ENCODE measurements around the gene CYYR1.

Gene CYYR1

DNA sequence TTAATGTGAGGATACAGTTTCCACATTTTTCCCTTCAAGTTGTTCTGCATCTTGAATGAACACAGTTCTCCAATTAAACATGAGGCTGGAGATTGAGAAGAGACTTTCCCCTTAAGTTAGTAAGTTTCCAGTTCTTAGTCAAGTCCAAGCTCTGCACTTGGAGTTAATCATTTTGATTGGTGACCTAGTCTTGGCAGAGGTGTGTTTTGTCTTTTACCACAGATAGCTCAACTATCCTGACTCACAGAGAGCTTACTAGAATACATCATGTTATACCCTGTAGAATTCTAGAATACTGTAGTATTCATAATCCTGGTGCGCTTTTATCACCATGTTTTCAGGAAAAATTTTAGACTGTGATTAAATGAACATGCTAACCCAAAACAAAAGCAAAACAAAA is 129.2 kb downstream of the CYYR1 start:
- Mint-ChIP-seq H3K4me1 (peaks cover 29% of the 10 kb centered on the region), H3K9me3 (peaks cover 10% of the 10 kb centered on the region)

DNA sequence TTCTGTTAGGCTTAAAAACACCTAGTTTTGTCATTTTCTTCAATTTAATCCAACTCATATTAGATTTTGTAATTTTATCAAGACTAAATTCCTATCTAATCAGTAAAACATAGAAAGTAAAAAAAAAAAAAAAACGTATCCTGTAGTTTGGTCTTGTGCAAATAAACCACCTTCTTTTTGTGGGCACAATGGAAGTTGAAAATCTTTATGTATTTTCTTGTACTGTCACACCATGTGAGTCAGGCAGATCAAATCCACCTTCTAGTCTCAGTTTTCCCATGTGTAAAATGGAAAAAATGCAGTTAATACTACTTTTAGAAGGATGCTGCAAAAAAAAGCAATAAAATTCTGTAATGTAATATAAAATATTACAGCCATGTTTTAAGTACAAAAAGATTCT is 129.8 kb downstream of the CYYR1 start:
- H3K4me1 Mint-ChIP-seq: peaks cover 30% of the 10 kb centered on the region
- no peak overlapping the region for H3K4me3 Mint-ChIP-seq
- no peaks in the 10 kb centered on the region for H3K27me3 Mint-ChIP-seq (ENCODE audit: low read depth)
- peaks cover 10% of the 10 kb centered on the region for H3K9me3 Mint-ChIP-seq
- no peaks in the 10 kb centered on the region for H3K36me3 Mint-ChIP-seq (ENCODE audit: low read depth)
- no peak overlapping the region for H3K27ac Mint-ChIP-seq
- TF ChIP-seq, protein P1, sequence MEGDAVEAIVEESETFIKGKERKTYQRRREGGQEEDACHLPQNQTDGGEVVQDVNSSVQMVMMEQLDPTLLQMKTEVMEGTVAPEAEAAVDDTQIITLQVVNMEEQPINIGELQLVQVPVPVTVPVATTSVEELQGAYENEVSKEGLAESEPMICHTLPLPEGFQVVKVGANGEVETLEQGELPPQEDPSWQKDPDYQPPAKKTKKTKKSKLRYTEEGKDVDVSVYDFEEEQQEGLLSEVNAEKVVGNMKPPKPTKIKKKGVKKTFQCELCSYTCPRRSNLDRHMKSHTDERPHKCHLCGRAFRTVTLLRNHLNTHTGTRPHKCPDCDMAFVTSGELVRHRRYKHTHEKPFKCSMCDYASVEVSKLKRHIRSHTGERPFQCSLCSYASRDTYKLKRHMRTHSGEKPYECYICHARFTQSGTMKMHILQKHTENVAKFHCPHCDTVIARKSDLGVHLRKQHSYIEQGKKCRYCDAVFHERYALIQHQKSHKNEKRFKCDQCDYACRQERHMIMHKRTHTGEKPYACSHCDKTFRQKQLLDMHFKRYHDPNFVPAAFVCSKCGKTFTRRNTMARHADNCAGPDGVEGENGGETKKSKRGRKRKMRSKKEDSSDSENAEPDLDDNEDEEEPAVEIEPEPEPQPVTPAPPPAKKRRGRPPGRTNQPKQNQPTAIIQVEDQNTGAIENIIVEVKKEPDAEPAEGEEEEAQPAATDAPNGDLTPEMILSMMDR (IDR thresholded peaks at IDR 0.05; ENCODE audit: unreplicated experiment in 3 of 3): no peak

More for the DNA sequence above, 129.2 kb downstream of the CYYR1 start:
- H3K27ac Mint-ChIP-seq: no peak overlapping the region
- H3K4me3 Mint-ChIP-seq: no peak overlapping the region
- no peaks in the 10 kb centered on the region for H3K27me3 Mint-ChIP-seq (ENCODE audit: low read depth)
- no peaks in the 10 kb centered on the region for H3K36me3 Mint-ChIP-seq (ENCODE audit: low read depth)
- TF ChIP-seq, protein P1 (IDR thresholded peaks at IDR 0.05; ENCODE audit: unreplicated experiment in 3 of 3): no peak

DNA sequence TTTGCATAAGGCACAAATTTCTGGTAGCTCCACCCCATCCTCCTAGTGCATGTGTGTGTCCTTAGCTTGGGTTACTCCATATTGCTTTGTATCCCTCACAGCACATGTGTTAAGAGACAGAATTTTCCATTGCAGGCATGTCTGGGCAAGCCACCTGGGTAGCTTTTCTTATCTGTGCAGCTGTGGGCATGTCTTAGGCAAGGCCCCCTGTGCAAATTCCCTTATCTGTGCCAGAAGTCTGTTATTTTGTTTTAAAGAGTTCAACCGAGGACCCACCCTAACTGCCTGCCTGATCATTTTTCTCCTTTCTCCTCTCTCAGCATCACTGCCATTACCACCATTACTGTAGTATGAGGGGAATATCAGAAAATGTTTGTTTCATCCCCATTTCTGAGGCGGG is 131.9 kb downstream of the CYYR1 start:
- H3K4me3 Mint-ChIP-seq: no peak overlapping the region
- no peak overlapping the region for H3K27ac Mint-ChIP-seq
- H3K36me3 Mint-ChIP-seq (ENCODE audit: low read depth): no peaks in the 10 kb centered on the region
- TF ChIP-seq, protein P1 (IDR thresholded peaks at IDR 0.05; ENCODE audit: unreplicated experiment in 3 of 3): no peak
- H3K27me3 Mint-ChIP-seq (ENCODE audit: low read depth): no peaks in the 10 kb centered on the region
- peaks cover 29% of the 10 kb centered on the region for H3K4me1 Mint-ChIP-seq
- peaks cover 10% of the 10 kb centered on the region for H3K9me3 Mint-ChIP-seq

DNA sequence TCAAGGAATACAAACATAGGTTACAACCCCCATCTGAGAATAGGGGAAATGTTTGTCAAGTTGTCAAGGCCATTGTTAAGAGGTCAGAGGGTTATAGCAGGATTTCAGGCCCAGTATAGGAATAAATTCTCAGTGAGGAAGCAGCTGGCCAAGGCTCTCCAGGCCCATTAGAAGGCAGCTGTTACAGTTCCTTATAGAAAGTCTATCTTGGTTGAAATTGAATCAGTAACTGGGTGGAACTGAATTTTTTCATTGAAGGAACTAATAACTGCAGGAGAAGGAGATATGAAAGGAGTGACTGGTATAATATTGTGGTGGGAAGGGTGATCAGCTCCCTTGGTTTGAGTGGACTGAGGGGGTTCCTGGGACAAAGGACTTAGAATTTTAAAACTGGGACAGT is 134.1 kb downstream of the CYYR1 start:
- no peaks in the 10 kb centered on the region for H3K27me3 Mint-ChIP-seq (ENCODE audit: low read depth)
- H3K9me3 Mint-ChIP-seq: peaks cover 10% of the 10 kb centered on the region
- TF ChIP-seq, protein P1 (IDR thresholded peaks at IDR 0.05; ENCODE audit: unreplicated experiment in 3 of 3): no peak
- peak overlapping the region in 1 of 3 experiments; percentile 3 for H3K4me3 Mint-ChIP-seq
- H3K27ac Mint-ChIP-seq: peak overlapping the region; percentile 20 to 56 (median 32)
- no peaks in the 10 kb centered on the region for H3K36me3 Mint-ChIP-seq (ENCODE audit: low read depth)
- H3K4me1 Mint-ChIP-seq: peaks cover 19% of the 10 kb centered on the region

DNA sequence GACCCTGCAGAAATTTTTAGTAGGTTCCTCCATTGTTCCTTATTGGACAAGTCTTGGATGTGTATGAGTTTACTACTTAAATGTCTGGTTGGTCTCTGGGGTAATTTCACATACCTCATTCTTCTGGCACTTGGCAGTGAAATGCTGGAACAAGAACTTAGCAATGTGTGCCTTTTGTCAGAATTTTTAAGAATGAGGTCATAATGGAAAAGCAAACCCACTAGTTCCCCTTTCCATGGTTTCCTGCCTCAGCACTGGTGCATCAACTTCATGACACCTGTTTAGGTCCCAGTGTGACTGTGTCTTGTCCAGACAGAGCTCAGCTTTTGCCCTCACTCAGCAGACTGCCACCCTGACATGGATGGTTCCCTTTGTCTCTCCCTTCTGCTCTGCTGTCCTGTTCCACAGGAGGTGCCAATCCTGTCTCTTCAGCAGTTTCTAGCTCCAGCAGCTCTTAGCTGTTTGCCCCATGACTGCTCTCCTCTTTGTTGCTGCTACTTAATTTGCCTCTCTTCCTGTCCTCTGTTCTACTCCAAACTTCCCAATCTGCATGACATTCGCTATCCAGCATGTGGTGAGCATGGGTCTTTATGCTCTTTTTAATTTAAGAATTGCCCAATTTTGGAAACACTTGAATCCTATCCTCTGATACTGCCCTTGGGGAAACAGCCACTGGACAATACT is 135.6 kb downstream of the CYYR1 start:
- no peaks in the 10 kb centered on the region for H3K27me3 Mint-ChIP-seq (ENCODE audit: low read depth)
- peaks cover 10% of the 10 kb centered on the region for H3K9me3 Mint-ChIP-seq
- peaks cover 19% of the 10 kb centered on the region for H3K4me1 Mint-ChIP-seq
- TF ChIP-seq, protein P1 (IDR thresholded peaks at IDR 0.05; ENCODE audit: unreplicated experiment in 3 of 3): no peak
- H3K27ac Mint-ChIP-seq: no peak overlapping the region
- no peaks in the 10 kb centered on the region for H3K36me3 Mint-ChIP-seq (ENCODE audit: low read depth)
- H3K4me3 Mint-ChIP-seq: no peak overlapping the region

DNA sequence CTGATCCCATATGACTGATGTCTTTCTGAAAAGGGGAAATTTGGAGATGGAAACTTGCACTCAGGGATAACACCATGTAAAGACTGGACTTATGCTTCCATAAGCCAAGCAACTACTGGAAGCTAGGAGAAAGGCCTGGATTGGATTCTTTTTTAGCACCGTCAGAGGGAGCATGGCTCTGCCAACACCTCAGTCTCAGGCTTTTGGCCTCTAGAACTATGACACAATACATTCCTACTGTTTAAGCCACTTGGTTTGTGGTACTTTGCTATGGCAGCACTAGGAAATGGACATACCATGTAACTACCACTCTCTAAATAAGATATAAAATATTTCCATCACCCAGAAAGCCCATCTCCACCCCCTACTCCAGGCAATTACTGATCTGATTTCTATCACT is 139.7 kb downstream of the CYYR1 start:
- no peaks in the 10 kb centered on the region for H3K36me3 Mint-ChIP-seq (ENCODE audit: low read depth)
- H3K4me3 Mint-ChIP-seq: no peak overlapping the region
- H3K9me3 Mint-ChIP-seq: no peaks in the 10 kb centered on the region
- H3K27me3 Mint-ChIP-seq (ENCODE audit: low read depth): no peaks in the 10 kb centered on the region
- peaks cover 9% of the 10 kb centered on the region for H3K4me1 Mint-ChIP-seq
- TF ChIP-seq, protein P1 (IDR thresholded peaks at IDR 0.05; ENCODE audit: unreplicated experiment in 3 of 3): no peak
- H3K27ac Mint-ChIP-seq: no peak overlapping the region

All from nephron (organoid).